Keratinocyte (primary cell): ENCODE measurements around the gene CACNB4. TPM values are rescaled to one million over a fixed set of nuclear protein-coding genes. Genes with fewer than 3 reads are reported as not detected.

Experiments
- DNase-seq: peaks from one replicate; pipeline ENCODE4 v3.0.0-alpha.2; 2011; ENCODE audit warnings: low read depth, missing footprints, low spot score
- FAIRE-seq: peaks from 2 replicates; lab custom pipeline; 2011; peaks lifted over from hg19 to GRCh38; lab: Jason Lieb, UNC
- H2AFZ ChIP-seq: 2 replicates; pipeline ENCODE4 v1.6.0; 2012; ENCODE audit warnings: low read length, control low read depth, inconsistent platforms; ENCODE audit not compliant: control insufficient read depth
- H3K27ac ChIP-seq: 2 replicates; pipeline ENCODE4 v1.5.1; 2011; ENCODE audit warnings: low read length; ENCODE audit not compliant: control insufficient read depth, insufficient read depth
- H3K27me3 ChIP-seq: 3 replicates; pipeline ENCODE4 v1.6.0; 2011; ENCODE audit warnings: low read length; ENCODE audit not compliant: control insufficient read depth, insufficient read depth; ENCODE audit errors: extremely low read depth
- H3K36me3 ChIP-seq, 2 experiments: 2 replicates in 1 of 2; 3 replicates in 1 of 2; pipeline ENCODE4 v1.5.1; 2011; ENCODE audit warnings: low read length in 2 of 2, mild to moderate bottlenecking in 1 of 2; ENCODE audit not compliant: control insufficient read depth in 2 of 2, insufficient read depth in 2 of 2; ENCODE audit errors: extremely low read depth in 1 of 2
- H3K4me1 ChIP-seq: 3 replicates; pipeline ENCODE4 v1.5.1; 2011; ENCODE audit warnings: low read length; ENCODE audit not compliant: control insufficient read depth, insufficient read depth; ENCODE audit errors: extremely low read depth
- H3K4me2 ChIP-seq: 3 replicates; pipeline ENCODE4 v1.6.0; 2011; ENCODE audit warnings: low read depth, low read length; ENCODE audit not compliant: control insufficient read depth, insufficient read depth; ENCODE audit errors: extremely low read depth
- H3K4me3 ChIP-seq, 3 experiments: fragments of 200-600 bp in 1 of 3; sonication (generic) in 1 of 3; 2 replicates in 2 of 3; 3 replicates in 1 of 3; pipeline ENCODE4 v1.5.1; 2011 to 2016; ENCODE audit warnings: low read length in 3 of 3, mild to moderate bottlenecking in 3 of 3, control low read depth in 2 of 3, inconsistent platforms in 1 of 3, low read depth in 1 of 3, mixed read lengths in 1 of 3, mixed run types in 1 of 3, moderate library complexity in 1 of 3; ENCODE audit not compliant: control insufficient read depth in 2 of 3, insufficient read depth in 2 of 3; ENCODE audit errors: extremely low read depth in 1 of 3
- H3K79me2 ChIP-seq: 2 replicates; pipeline ENCODE4 v1.6.0; 2012; ENCODE audit warnings: low read length; ENCODE audit not compliant: control insufficient read depth, insufficient read depth
- H3K9ac ChIP-seq: 3 replicates; pipeline ENCODE4 v1.6.0; 2011; ENCODE audit warnings: low read length; ENCODE audit not compliant: control insufficient read depth, insufficient read depth; ENCODE audit errors: extremely low read depth
- H3K9me1 ChIP-seq: 3 replicates; pipeline ENCODE4 v1.6.0; 2011; ENCODE audit warnings: low read length; ENCODE audit not compliant: control insufficient read depth, insufficient read depth; ENCODE audit errors: extremely low read depth
- H3K9me3 ChIP-seq: 2 replicates; pipeline ENCODE4 v1.5.1; 2012; ENCODE audit warnings: low read depth, low read length; ENCODE audit not compliant: control insufficient read depth
- H4K20me1 ChIP-seq: 3 replicates; pipeline ENCODE4 v1.6.0; 2011; ENCODE audit warnings: low read length; ENCODE audit not compliant: control insufficient read depth, insufficient read depth; ENCODE audit errors: extremely low read depth
- CTCF ChIP-seq, 3 experiments: IDR thresholded peaks in 1 of 3; conservative IDR thresholded peaks in 1 of 3; optimal IDR thresholded peaks in 1 of 3; 2 replicates in 2 of 3; 3 replicates in 1 of 3; pipeline versions ENCODE3 to v1.5.1; 2011; ENCODE audit warnings: low read length in 3 of 3, mild to moderate bottlenecking in 3 of 3, moderate library complexity in 2 of 3, control low read depth in 1 of 3, inconsistent platforms in 1 of 3; ENCODE audit not compliant: insufficient read depth in 2 of 3; ENCODE audit errors: extremely low read depth in 1 of 3
- EZH2 ChIP-seq: IDR thresholded peaks from one replicate; pipeline ENCODE4 v1.6.1; 2012; ENCODE audit warnings: inconsistent platforms, mild to moderate bottlenecking, low read length, moderate library complexity
- dilution Hi-C: fragments of 300-500 bp; cut with MboI; formaldehyde crosslinking; loops from one replicate; pipeline ENCODE4 v1.7.0; 2020; ENCODE audit warnings: low sequenced_read_pairs; ENCODE audit not compliant: extremely low pct_ligation_motif_present
- polyA plus RNA-seq, 5 experiments: library from polyadenylated mRNA; depleted of rRNA in 3 of 5; stranded (reverse) in 3 of 5; stranded (forward) in 1 of 5; unstranded in 1 of 5; fragments of >200 nt; gene quantifications; 1 replicate in 1 of 5; 2 replicates in 3 of 5; 3 replicates in 1 of 5; pipeline versions ENCODE4 v1.2.1 to v1.2.3, GENCODE V29; 2011 to 2012; ENCODE audit warnings: missing spikeins in 2 of 5, low read depth in 1 of 5, low replicate concordance in 1 of 5

Gene CACNB4
- polyA plus RNA-seq, 1 donor (not counting 4 experiments of a cell fraction or from before 2014, with no cell fraction given), result 0.30 TPM

GRCh38 chr2:152019732-152020131 lies 79.1 kb downstream of the CACNB4 start:
- H3K27ac ChIP-seq, result no peak overlapping the region
- FAIRE-seq (no peak), DNase-seq (no peak)
- H3K4me1 ChIP-seq, result no peaks in the 10 kb centered on the region
- dilution Hi-C loops, result no loop called here
- H3K27me3 ChIP-seq, result peaks cover 5% of the 10 kb centered on the region
- H3K9me3 ChIP-seq, result no peaks in the 10 kb centered on the region
- H3K4me2 ChIP-seq, result no peak overlapping the region
- TF ChIP-seq EZH2 (no peak), CTCF (optimal IDR thresholded peaks at IDR 0.05 in 1 of 3, IDR thresholded peaks at IDR 0.05 in 1 of 3, conservative IDR thresholded peaks at IDR 0.05 in 1 of 3; ENCODE audit: extremely low read depth in 1 of 3, insufficient read depth in 2 of 3, low read length in 3 of 3) (no peak)
- no peak overlapping the region for H3K9ac ChIP-seq
- no peak overlapping the region for H2AFZ ChIP-seq
- no peak overlapping the region for H3K4me3 ChIP-seq
- H3K9me1 ChIP-seq, result no peaks in the 10 kb centered on the region
- H3K79me2 ChIP-seq, result no peaks in the 10 kb centered on the region
- no peaks in the 10 kb centered on the region for H4K20me1 ChIP-seq
- H3K36me3 ChIP-seq, result no peaks in the 10 kb centered on the region

GRCh38 chr2:152016181-152017120 lies 82.4 kb downstream of the CACNB4 start:
- Histone ChIP-seq H3K27ac (no peak overlapping the region), H2AFZ (no peak overlapping the region), H3K4me2 (no peak overlapping the region), H3K9ac (no peak overlapping the region), H3K9me1 (no peaks in the 10 kb centered on the region), H3K27me3 (peaks cover 5% of the 10 kb centered on the region), H3K36me3 (no peaks in the 10 kb centered on the region), H3K9me3 (no peaks in the 10 kb centered on the region), H4K20me1 (no peaks in the 10 kb centered on the region), H3K4me3 (no peak overlapping the region), H3K4me1 (no peaks in the 10 kb centered on the region), H3K79me2 (no peaks in the 10 kb centered on the region)
- DNase-seq, result no peak
- TF ChIP-seq CTCF (optimal IDR thresholded peaks at IDR 0.05 in 1 of 3, IDR thresholded peaks at IDR 0.05 in 1 of 3, conservative IDR thresholded peaks at IDR 0.05 in 1 of 3; ENCODE audit: extremely low read depth in 1 of 3, insufficient read depth in 2 of 3, low read length in 3 of 3), result no peak
- TF ChIP-seq EZH2, result no peak
- dilution Hi-C loops, result no loop called here
- no peak for FAIRE-seq
